T-helper 1 cell treated with Interleukin-12 subunit alpha and Interleukin-12 subunit beta and Interleukin-4 antibody, amounts not matched to agents 30 ng/mL and 1 ng/mL, for 36 hours (primary cell): ENCODE data around the gene PKM. TPM values are rescaled to one million over a fixed set of nuclear protein-coding genes. Genes with fewer than 3 reads are reported as not detected.
"Not testable (repeated sequence)": the region's sequence is repeated elsewhere in the genome, so short reads cannot be mapped to it uniquely, and the experiment has no call there.

Source experiments
- intact Hi-C: fragments of 100-400 bp; cut with micrococcal nuclease; formaldehyde crosslinking; loops from one replicate; pipeline ENCODE4 v1.15.1; 2024
- total RNA-seq: library from RNA; stranded (reverse); gene quantifications from 2 replicates; pipeline ENCODE4 v1.2.3, GENCODE V29; 2022

Gene PKM
- 1,562 and 1,563 TPM in 2 replicates for total RNA-seq

DNA sequence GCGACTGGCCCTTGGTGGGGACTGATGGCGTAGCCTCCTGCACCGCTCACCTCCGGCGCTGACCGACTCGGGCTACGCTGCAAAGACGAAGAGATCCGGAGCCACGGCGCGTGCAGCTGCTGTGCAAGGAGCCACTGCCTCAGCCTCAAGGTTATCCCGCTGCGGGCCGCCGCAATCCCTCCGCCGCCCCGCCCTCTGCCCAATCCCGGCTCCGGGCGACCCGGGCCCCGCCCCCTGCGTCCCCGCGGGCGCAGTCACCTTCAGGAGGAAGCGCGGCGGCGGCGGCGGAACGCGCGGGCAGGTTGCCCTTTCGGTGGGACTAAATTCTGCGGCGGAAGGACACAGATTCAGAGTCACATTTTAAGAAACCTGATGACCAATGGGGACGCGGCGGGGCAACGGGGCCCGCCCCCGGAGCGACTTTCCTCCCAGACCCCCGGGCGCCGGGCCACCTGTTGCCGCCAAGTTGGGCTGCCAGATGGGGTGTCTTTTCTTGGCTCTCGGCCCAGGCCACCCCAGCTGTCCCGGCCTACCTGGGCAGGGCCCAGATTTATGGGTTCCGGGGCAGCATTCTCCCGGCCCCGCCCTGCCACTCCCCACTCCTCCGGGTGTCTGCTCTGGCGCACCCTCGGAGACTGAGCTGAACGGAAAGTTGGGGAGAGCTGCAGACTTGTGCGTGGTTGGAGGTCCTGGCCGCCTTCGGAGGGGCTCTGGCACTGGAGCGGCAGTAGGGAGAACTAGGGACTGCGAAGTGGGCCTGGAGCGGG, at the start of gene PKM:
Gene PKM (minus strand): TSS at position 125 of the 767 bp plus-strand sequence. CDS start 12,093 bp downstream, outside the sequence.
- intact Hi-C loops = loop anchor here (1.0 to 5.0 kb wide), 4 partner anchors 41 to 1405 kb away; partner anchors contain the start of genes NEO1 and PARP6

DNA sequence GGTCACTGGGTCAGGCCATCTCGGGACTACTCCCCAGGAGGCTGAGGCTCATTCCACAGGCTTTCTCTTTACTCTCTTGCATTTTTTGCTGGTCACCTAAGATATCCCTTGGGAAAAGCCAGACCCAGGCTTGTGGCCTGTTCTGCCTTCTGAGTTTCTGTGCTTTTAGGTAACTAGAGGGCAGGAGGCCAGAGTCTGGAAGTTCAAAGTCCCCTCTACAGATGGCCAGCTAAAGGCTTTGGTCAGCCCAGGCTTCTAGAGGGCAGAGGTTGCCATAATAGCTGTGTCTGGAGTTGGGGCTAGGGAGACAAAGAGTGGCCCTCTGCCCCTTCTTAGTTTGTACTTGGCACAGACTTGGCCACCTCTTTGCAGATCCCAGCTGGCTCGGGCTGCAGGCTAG, 49.8 kb upstream of the PKM start:
- intact Hi-C loops = no loop called here

DNA sequence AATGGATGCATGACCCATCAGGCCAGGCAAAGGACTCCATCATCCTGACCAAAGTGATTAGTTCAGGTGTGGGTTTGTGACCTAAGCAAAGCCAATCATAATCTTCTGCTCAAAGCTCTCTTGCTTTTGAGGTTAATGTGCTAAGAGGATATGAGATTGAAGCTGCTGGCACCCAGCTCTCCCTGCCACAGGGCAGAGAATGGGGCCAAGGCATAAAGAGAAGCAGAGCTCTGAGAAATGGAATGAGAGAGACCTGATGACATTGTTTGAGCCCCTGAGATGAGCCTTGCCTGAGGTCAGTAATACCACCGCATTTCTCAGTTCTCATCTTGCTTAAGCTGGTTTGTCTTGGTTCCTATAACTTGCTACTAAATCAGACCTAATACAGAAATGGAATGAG, 47.7 kb upstream of the PKM start:
- intact Hi-C loops = no loop called here

DNA sequence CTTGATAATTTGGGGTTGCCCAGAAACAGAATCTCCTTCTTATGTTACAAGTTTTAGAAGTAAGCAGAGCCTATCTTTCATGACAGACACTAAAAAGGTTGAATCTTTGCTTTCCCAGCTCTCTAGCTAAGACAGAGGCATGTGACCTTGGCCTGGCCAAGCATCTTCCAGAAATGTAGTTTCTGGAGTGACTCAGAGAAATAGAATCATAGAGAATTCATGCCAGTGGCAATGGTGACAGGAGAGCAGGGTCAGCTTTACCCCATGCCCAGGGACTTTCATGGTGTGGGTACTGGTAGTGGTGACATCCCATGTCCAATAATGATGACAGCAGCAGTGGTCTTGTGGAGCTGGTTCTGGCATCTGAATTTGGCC, 45.3 kb upstream of the PKM start:
- intact Hi-C loops = no loop called here

DNA sequence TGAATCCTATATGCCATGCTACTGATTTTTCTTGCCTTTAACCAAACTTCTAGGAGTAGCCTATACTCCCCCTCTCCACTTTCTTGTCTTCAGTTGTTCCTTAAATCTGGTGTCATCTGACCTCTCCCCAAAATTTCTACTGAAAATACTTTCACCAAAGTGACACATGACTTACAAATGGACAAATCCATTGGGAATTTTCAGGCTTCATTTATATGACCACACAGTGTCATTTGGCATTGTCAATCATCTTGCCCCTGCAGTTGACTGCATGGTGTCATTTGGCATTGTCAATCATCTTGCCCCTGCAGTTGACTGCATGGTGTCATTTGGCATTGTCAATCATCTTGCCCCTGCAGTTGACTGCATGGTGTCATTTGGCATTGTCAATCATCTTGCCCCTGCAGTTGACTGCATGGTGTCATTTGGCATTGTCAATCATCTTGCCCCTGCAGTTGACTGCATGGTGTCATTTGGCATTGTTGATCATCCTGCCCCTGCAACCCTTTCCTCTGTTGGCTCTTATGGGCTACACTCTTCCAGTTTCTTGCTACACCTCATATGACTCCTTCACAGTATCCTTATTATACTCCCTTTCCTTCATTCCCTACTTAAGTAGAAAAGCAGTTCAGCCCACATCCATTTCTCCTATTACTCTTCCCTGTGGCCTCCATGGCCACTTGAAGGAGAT, 44.8 kb upstream of the PKM start:
- intact Hi-C loops = not testable (repeated sequence)

DNA sequence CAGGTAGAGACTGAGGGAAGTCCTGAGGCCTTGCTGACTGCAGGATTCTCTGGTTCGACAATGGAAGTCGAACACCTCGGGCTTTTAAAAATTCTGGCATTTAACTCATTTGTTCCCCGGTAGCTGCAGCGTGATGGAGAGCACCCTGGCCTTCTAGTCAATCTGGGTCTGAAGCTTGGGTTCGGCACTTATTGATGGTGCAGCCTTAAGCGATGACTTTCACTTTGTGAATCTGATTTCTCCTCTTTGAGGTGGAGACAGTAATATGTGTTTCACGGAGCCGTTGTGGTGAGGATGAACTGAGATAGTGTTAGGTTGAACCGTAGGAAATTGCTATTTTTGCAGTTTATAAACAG, 42.0 kb upstream of the PKM start:
- intact Hi-C loops = loop anchor here (1.0 to 2.0 kb wide), 11 partner anchors 33 to 510 kb away; partner anchors contain the start of genes ADPGK, BBS4, CELF6 and HEXA

DNA sequence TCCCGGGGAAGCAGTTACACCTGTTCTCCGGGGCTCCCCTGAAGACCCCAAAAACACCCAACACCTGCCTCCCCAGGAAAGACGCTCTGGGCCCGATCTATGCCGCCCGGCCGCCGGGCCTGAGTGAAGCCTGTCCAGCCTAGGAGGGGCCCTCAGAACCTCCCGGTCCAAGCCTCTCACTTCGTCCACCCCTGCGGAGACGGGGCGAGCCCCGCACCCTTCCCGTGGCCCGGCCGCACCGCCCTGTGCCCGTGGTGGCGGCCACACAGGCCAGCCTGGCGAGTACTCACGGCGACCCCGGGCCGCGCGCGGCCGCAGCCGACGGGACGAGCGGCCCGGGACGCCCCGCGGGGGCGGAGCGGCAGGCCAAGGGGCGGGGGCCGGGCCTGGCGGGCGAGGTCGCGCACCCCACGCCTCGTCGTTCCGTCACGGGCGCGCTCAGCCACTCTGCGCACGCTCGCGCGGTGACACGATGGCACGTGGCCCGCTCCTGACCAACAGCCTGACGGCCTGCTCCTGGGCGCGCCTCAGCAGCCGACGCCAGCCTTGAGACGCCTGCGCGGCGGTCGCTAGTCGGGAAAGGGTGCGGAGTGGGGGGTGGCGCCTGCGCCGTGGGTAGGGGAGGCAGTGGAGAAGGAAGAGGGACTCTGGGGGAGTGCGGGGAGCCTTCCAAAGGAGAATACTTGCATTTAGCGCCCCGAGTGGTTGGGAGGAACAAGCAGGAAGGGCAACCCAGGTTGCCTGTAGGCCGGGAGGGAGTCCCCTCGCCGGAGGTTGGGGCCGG, 41.4 kb upstream of the PKM start, which contains the start of gene PARP6:
Gene PARP6 (minus strand): TSS at position 342 of the 784 bp plus-strand sequence. CDS start 5,077 bp downstream, outside the sequence.
- intact Hi-C loops = loop anchor here (1.0 to 2.0 kb wide), 11 partner anchors 34 to 510 kb away; partner anchors contain the start of genes ADPGK, BBS4, CELF6 and HEXA

DNA sequence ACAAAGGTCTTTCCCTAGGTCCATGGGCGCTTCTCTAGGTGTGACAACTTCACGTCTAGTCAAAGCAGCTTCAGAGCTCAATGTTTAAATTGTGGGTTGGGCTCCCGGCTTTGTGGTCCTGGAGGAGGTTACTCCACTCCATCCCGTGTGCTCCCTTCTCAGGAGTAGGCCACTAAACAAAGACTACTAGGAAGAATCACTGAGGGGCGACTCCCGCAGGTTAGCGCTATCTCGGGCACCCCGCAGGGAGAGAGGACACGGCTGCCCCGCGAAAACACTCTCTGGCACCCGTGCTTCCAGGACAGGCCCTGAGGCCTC, 40.9 kb upstream of the PKM start:
- intact Hi-C loops = loop anchor here (1.0 to 2.0 kb wide), 11 partner anchors 34 to 511 kb away; partner anchors contain the start of genes ADPGK, BBS4, CELF6 and HEXA

DNA sequence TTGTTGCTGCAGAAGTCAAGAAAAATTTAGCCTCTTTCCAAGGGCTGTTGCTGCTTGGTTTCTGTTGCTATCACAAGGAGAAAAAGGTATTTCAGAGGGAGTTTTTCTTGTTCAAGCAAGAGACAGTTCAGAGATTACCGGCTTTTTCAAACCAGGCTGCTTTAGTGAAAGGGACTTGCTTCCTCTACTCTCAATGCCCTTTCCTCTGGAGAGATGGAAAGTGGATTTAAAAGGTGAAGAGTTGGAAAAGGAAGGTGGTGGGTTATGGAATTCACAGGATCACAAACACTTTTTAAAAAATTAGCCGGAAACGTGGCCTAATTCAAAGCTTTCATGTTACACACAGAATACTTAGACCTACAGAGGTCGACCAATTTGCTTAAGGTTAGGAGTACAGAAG, 40.2 kb upstream of the PKM start:
- intact Hi-C loops = no loop called here

DNA sequence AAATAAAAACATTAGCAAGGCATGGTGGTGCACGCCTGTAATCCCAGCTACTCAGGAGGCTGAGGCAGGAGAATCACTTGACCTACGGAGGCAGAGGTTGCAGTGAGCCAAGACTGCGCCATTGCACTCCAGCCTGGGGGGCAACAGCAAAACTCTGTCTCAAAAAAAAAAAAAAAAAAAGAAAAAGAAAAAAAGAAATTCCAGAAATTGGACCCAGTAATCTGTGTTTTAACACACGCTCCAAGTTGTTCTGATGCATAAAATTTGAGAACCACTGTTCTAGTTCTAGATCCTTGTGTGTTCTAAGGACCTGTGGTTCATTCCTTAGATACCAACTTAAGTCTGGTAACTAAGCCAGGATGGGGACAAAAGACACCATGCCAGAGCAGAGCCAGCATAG, 38.7 kb upstream of the PKM start:
- intact Hi-C loops = no loop called here

DNA sequence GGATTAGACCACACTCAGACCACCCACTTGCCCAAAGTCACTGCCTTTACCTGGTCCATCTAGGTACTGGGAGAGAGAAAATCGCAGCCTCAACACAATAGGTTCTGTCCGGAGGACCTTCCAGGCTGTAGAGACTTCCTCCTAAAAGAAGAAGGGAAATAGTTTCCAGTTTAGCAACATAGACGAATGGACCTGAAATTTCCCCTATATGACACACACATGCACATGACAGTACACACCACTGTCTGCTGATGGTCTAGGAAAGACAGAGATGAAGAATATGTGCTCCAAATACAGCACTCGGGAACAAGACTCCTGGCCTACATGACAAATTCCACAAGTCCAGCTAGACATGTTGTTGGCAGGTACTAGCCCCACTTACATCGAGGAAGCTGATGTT, 34.0 kb upstream of the PKM start:
- intact Hi-C loops = no loop called here

DNA sequence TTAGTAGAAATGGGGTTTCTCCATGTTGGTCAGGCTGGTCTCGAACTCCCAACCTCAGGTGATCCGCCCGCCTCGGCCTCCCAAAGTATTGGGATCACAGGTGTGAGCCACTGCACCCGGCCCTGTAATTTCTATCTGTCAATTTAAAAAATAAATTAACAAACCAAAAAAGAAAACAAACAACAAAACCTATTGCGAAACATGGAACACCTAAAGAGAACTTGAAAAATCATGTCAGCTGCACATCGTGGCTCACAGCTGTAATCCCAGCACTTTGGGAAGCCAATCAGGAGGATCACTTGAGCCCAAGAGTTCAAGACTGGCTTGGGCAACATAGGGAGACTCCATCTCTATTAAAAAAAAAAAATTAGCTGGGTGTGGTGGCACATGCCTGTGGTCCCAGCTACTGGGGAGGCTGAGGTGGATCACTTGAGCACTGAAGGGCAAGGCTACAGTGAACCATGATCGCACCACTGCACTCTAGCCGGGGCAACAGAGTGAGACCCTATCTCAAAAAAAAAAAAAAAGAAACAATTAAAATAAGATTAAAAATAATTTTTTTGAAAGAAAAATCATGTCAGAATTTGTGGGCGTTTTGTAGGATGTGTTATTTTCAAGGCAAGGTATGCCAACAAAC, 21.8 kb upstream of the PKM start:
- intact Hi-C loops = no loop called here

DNA sequence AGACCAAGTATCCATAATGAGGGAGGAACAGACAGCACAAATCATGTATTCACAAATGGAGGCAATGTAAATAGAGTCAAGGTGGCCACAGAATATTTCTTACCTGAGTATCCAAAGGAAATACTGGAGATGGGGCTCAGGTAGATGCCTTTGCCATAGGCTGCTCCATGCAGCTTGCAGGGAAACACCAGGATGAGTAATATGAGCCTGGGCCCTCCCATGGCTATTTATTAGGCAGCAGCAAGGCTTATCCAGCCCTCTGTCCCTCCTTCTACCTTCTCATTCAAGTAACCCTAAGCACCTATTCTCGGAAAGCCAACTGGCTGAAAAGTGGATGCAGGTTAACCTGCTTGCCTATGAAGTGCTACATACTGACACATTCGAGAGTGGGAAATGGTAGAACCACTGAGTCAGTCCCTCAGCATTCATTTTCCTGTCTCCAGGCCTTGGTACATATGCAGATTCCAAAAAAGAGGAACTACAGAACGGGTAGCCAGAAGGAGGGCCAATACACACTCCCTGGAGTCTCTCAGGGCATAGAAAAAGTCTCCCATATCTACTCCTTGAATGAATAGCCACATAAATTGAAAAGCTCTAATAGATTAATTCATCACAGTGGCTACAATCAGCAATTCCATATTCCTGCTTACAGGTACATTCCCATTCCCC, 18.3 kb upstream of the PKM start:
- intact Hi-C loops = no loop called here

DNA sequence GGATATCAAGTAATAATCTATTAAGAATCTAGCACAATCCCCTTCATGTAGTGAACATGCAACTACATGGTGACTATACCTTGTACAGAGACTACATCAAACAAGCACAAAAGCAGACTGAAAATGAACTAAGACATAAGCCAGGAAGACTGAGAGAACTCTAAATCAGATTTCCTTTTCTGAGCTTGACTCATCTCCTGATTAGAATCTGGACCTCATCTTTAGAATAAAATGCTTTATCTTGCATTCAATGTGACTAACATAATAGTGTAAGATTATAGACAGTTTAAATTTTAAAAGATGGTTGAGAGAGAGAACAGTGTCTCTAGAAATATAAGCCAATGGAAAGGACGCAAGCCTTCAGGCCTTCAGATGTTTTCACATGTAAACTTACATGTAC, 17.5 kb upstream of the PKM start:
- intact Hi-C loops = no loop called here

DNA sequence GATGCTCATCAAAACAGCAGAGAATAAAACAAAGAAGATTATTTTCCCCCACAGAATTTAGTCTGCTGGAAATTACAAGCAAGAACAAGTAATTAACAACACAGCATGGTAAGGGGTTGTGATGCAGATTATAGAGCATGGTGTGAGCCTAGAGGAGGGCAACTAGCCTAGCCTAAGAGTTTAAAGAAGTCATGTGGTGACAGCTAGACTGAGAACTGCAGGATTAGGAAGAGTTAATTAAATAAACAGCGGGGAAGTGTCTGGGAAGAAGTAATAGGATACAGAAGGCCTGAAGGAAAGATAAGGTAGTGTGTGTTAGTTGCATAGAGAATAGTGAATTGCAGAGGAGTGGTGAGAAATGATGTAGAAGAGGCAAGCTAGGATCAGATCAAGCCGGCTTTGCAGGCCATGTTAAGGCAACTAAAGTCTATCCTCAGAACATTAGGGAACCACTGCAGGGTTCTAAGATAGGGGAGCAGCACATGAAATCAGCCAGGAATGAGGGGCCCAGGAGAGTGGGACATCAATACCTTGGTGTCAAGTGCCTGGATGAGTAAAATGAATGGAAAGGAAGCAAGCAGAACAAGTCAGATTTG, 11.9 kb upstream of the PKM start:
- intact Hi-C loops = no loop called here

DNA sequence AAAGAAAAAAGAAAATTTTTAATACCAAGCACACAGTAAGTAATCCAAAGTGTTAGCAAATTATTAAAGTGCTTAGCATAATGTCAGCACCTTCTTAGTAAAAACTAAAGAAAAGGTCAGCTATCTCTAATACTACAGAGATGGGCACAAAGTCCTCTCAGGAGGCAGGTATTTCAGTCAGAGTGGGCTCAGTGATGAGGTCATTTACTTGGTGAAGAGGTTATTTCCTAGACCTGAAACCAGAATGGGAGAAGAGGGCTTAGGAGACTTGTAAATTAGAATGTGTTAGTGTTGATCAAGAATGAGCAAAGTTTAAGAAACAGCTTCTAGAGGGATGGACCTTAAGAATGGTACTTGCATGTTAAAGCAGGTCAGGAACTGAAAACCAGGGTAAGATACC, 8.7 kb upstream of the PKM start:
- intact Hi-C loops = no loop called here

DNA sequence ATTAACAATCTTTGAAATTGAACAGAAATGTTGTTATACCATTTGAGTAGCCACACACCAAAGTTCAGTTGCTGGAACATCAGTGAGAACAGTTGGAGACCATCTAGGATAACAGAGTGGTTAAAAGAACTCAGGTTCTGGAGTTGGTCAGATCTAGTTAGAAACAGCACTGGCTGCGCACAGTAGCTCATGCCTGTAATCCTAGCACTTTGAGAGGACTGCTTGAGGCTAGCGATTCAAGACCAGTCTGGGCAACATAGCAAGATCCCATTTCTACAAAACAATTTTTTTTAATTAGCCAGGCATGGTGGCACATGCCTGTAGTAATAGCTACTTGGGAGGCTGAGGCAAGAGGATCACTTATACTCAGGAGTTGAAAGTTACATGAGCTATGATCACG, 7.6 kb upstream of the PKM start:
- intact Hi-C loops = no loop called here

DNA sequence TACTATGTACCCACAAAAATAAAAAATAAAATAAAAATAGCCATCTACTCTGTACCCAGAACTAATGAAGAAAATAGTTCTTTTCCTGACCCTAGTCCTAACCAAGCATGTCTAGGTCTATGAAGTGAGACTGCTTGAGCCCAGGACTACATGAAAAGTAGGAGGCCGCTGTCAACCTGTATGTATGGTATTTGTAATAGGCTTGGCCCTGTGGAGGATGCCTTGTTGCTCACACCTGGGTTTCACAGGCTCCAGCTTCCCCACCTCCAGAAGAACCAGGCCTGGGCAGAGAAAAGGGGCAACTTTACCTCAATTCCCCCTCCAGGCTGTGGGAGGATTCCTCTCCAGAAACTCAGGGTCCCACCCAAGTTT, 6.8 kb upstream of the PKM start:
- intact Hi-C loops = loop anchor here (1.0 kb wide), 2 partner anchors 12 to 34 kb away; partner anchors contain the start of gene PARP6

DNA sequence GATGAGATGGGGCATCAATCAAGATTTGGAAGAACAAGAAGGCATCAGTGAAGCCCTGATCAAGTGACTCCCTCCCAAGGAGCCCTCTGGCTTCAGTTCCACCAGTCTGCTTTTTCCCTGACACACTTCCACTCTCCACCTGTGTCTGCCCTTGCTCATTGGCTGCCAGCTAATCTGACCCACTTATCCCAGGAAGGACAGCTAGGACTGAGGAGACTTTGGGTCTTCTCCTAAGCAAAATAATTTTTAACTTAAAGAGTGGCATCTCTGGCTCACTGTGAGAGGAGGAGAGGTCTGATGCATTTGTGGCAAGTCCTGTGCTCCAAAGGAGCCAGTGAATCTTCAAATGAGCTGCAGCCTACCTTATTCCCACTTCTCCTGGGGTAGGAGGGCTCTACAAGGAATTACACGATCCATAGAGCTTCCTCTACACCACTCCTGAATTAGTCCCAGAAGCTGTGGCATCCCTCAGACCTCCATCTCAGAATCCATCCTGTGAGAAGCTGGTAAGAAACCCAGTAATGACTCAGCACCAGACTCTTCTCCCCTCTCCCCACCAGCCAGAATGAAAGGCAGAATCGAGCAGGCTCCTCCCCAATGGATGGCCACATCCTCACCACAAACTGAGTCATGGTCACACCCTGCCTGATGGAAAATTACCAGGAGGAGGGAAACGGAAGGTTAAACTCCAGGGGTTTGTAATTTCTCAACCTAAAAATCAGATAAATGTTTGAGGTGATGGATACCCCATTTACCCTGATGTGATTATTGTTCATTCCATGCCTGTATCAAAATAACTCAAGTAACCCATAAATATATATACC, 6.3 kb upstream of the PKM start:
- intact Hi-C loops = loop anchor here (1.0 kb wide), 2 partner anchors 11 to 35 kb away; partner anchors contain the start of gene PARP6
